Neural cell (in vitro differentiated cells): Measurements from ENCODE around the gene LGALS4. TPM values are rescaled to one million over a fixed set of nuclear protein-coding genes. Genes with fewer than 3 reads are reported as not detected.

ENCODE experiments used
- H2AFZ ChIP-seq: fragments of 200-600, 300-800 bp; sonication (generic), shearing (Covaris generic); 2 replicates; pipeline ENCODE4 v1.6.0; 2014; ENCODE audit warnings: low read depth, mild to moderate bottlenecking, antibody characterized with exemption, low read length, moderate library complexity
- H3F3A ChIP-seq: fragments of 200-600 bp; shearing (Covaris generic); 2 replicates; pipeline ENCODE4 v1.6.1; 2016; ENCODE audit warnings: mild to moderate bottlenecking, moderate library complexity, mixed read lengths, antibody characterized with exemption, low read length; ENCODE audit not compliant: insufficient read depth, poor library complexity, severe bottlenecking
- H3K27ac ChIP-seq: fragments of 200-600, 300-800 bp; sonication (generic), shearing (Covaris generic); 2 replicates; pipeline ENCODE4 v1.5.1; 2014; ENCODE audit warnings: mild to moderate bottlenecking, low read length, moderate library complexity
- H3K27me3 ChIP-seq: fragments of 300-800, 200-600 bp; sonication (generic), shearing (Covaris generic); 2 replicates; pipeline ENCODE4 v1.6.0; 2014; ENCODE audit warnings: mild to moderate bottlenecking, low read depth, low read length, moderate library complexity; ENCODE audit not compliant: insufficient read depth
- H3K36me3 ChIP-seq: fragments of 300-800, 200-600 bp; sonication (generic), shearing (Covaris generic); 2 replicates; pipeline ENCODE4 v1.5.1; 2014; ENCODE audit warnings: mild to moderate bottlenecking, antibody characterized with exemption, low read length, moderate library complexity; ENCODE audit not compliant: insufficient read depth
- H3K4me2 ChIP-seq: fragments of 300-800, 200-600 bp; sonication (generic), shearing (Covaris generic); 2 replicates; pipeline ENCODE4 v1.6.0; 2014; ENCODE audit warnings: mild to moderate bottlenecking, low read length
- H3K4me3 ChIP-seq: fragments of 300-800, 200-600 bp; sonication (generic), shearing (Covaris generic); 2 replicates; pipeline ENCODE4 v1.5.1; 2014; ENCODE audit warnings: mild to moderate bottlenecking, low read length, moderate library complexity
- H3K79me2 ChIP-seq: fragments of 200-600 bp; shearing (Covaris generic); replicated peaks from 2 replicates; pipeline ENCODE4 v1.6.0; 2014; ENCODE audit warnings: mild to moderate bottlenecking, low read length, moderate library complexity; ENCODE audit not compliant: insufficient read depth
- H3K9ac ChIP-seq: fragments of 300-800, 200-600 bp; sonication (generic), shearing (Covaris generic); 2 replicates; pipeline ENCODE4 v1.6.1; 2016; ENCODE audit warnings: mild to moderate bottlenecking, low read length, mixed read lengths
- H3K9me2 ChIP-seq: fragments of 200-600 bp; shearing (Covaris generic); 2 replicates; pipeline ENCODE4 v1.6.1; 2016; ENCODE audit warnings: mild to moderate bottlenecking, low read length, mixed read lengths; ENCODE audit not compliant: insufficient read depth
- H3K9me3 ChIP-seq: fragments of 200-600, 300-800 bp; sonication (generic), shearing (Covaris generic); 2 replicates; pipeline ENCODE4 v1.6.1; 2016; ENCODE audit warnings: mild to moderate bottlenecking, mixed run types, low read length, moderate library complexity, mixed read lengths
- H4K20me1 ChIP-seq: fragments of 200-600 bp; shearing (Covaris generic); 2 replicates; pipeline ENCODE4 v1.6.1; 2016; ENCODE audit warnings: mild to moderate bottlenecking, mixed run types; ENCODE audit not compliant: insufficient read depth
- CTCF ChIP-seq: fragments of 450-650 bp; IDR thresholded peaks from 2 replicates; pipeline ENCODE4 v1.5.1; 2014; ENCODE audit warnings: antibody characterized with exemption, mild to moderate bottlenecking, moderate library complexity; ENCODE audit not compliant: poor library complexity, severe bottlenecking
- EP300 ChIP-seq: fragments of 450-650 bp; conservative IDR thresholded peaks from 2 replicates; pipeline ENCODE4 v1.6.1; 2014; ENCODE audit warnings: antibody characterized with exemption, mild to moderate bottlenecking, moderate library complexity; ENCODE audit not compliant: poor library complexity, severe bottlenecking
- EZH2 ChIP-seq: fragments of 200-600, 300-800 bp; shearing (Covaris generic), sonication (generic); IDR thresholded peaks from 2 replicates; pipeline ENCODE4 v1.6.1; 2014; ENCODE audit warnings: antibody characterized with exemption, low read length, borderline replicate concordance, mild to moderate bottlenecking; ENCODE audit not compliant: insufficient read depth, poor library complexity, severe bottlenecking
- MXI1 ChIP-seq: fragments of 450-650 bp; conservative IDR thresholded peaks from 2 replicates; pipeline ENCODE4 v1.6.1; 2014; ENCODE audit warnings: antibody characterized with exemption, mild to moderate bottlenecking; ENCODE audit not compliant: poor library complexity, severe bottlenecking
- POLR2AphosphoS5 ChIP-seq: IDR thresholded peaks from 2 replicates; pipeline ENCODE4 v1.6.1; 2012
- RAD21 ChIP-seq: fragments of 450-650 bp; conservative IDR thresholded peaks from 2 replicates; pipeline ENCODE4 v1.6.1; 2014; ENCODE audit warnings: antibody characterized with exemption, mild to moderate bottlenecking, moderate library complexity
- REST ChIP-seq: IDR thresholded peaks from 2 replicates; pipeline ENCODE4 v1.6.1; 2012; ENCODE audit warnings: borderline replicate concordance
- SMC3 ChIP-seq: fragments of 450-650 bp; conservative IDR thresholded peaks from 2 replicates; pipeline ENCODE4 v1.6.1; 2014; ENCODE audit warnings: antibody characterized with exemption, mild to moderate bottlenecking, moderate library complexity; ENCODE audit not compliant: poor library complexity
- TAF1 ChIP-seq: IDR thresholded peaks from 2 replicates; pipeline ENCODE4 v1.6.1; 2012; ENCODE audit warnings: low read depth
- polyA plus RNA-seq: library from polyadenylated mRNA; depleted of rRNA; stranded (reverse); fragments of >200 nt; gene quantifications from 2 replicates; pipeline ENCODE4 v1.2.3, GENCODE V29; 2014

The LGALS4 gene
- polyA plus RNA-seq, 1 donor from 2014 or later: 1.3 TPM

GRCh38 chr19:38806371-38806770 is 6.4 kb downstream of the LGALS4 start:
- no peaks in the 10 kb centered on the region for H3K36me3 ChIP-seq
- no peaks in the 10 kb centered on the region for H4K20me1 ChIP-seq
- no peaks in the 10 kb centered on the region for H3K27me3 ChIP-seq

GRCh38 chr19:38805180-38805579 is 7.6 kb downstream of the LGALS4 start:
- Histone ChIP-seq H3K79me2 (no peaks in the 10 kb centered on the region), H3K9me2 (no peaks in the 10 kb centered on the region), H3K27ac (no peak overlapping the region), H3F3A (no peaks in the 10 kb centered on the region), H4K20me1 (no peaks in the 10 kb centered on the region), H3K9ac (no peak overlapping the region), H3K4me3 (no peak overlapping the region), H3K27me3 (no peaks in the 10 kb centered on the region), H3K36me3 (no peaks in the 10 kb centered on the region), H3K9me3 (no peaks in the 10 kb centered on the region), H2AFZ (no peak overlapping the region), H3K4me2 (no peak overlapping the region)
- TF ChIP-seq POLR2AphosphoS5: no peak
- TF ChIP-seq MXI1: no peak
- no peak for TF ChIP-seq SMC3
- TF ChIP-seq EP300: no peak
- no peak for TF ChIP-seq RAD21
- TF ChIP-seq CTCF: no peak
- TF ChIP-seq TAF1: no peak

More at GRCh38 chr19:38806371-38806770, 6.4 kb downstream of the LGALS4 start:
- Histone ChIP-seq H3K9me2 (no peaks in the 10 kb centered on the region), H2AFZ (no peak overlapping the region), H3K4me2 (no peak overlapping the region), H3K27ac (no peak overlapping the region), H3K79me2 (no peaks in the 10 kb centered on the region), H3F3A (no peaks in the 10 kb centered on the region), H3K9ac (no peak overlapping the region), H3K9me3 (no peaks in the 10 kb centered on the region), H3K4me3 (no peak overlapping the region)
- TF ChIP-seq CTCF (no peak), EP300 (no peak), TAF1 (no peak), SMC3 (no peak), EZH2 (no peak), RAD21 (no peak), MXI1 (no peak), POLR2AphosphoS5 (no peak), REST (no peak)
